ENCODE results near the gene EMC10. TPM values are rescaled to one million over a fixed set of nuclear protein-coding genes. Genes with fewer than 3 reads are reported as not detected.
A peak's percentile ranks its signal among the peaks of the same experiment; 100 is the strongest.

The EMC10 gene
- total RNA-seq, 1 donor from 2014 or later = 144 TPM

DNA sequence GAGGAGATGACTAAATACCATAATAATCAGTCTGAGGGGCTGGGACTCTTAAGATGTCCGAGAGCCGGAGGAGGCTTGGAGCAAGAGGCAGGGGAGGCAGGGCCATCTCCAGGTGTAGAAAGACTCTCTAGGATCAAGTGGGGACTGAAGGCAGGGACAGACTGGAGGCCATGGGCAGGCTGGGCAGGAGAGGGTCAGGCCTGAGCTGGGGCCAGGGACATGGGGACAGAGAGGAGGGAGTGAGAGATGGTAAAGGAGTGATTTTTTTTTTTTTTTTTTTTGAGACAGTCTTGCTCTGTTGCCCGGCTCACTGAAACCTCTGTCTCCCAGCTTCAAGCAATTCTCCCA is 32.5 kb downstream of the EMC10 start:
- peaks cover 25% of the 10 kb centered on the region for H3K4me1 Mint-ChIP-seq (ENCODE audit: low read depth)
- TF ChIP-seq, protein P1, sequence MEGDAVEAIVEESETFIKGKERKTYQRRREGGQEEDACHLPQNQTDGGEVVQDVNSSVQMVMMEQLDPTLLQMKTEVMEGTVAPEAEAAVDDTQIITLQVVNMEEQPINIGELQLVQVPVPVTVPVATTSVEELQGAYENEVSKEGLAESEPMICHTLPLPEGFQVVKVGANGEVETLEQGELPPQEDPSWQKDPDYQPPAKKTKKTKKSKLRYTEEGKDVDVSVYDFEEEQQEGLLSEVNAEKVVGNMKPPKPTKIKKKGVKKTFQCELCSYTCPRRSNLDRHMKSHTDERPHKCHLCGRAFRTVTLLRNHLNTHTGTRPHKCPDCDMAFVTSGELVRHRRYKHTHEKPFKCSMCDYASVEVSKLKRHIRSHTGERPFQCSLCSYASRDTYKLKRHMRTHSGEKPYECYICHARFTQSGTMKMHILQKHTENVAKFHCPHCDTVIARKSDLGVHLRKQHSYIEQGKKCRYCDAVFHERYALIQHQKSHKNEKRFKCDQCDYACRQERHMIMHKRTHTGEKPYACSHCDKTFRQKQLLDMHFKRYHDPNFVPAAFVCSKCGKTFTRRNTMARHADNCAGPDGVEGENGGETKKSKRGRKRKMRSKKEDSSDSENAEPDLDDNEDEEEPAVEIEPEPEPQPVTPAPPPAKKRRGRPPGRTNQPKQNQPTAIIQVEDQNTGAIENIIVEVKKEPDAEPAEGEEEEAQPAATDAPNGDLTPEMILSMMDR (IDR thresholded peaks at IDR 0.05) = no peak
- no peaks in the 10 kb centered on the region for H3K9me3 Mint-ChIP-seq (ENCODE audit: low read depth)
- peak; percentile 59 for DNase-seq (ENCODE audit: low spot score)
- peaks cover 1% of the 10 kb centered on the region for H3K36me3 Mint-ChIP-seq (ENCODE audit: low read depth)
- peak overlapping the region; percentile 8 for H3K4me3 Mint-ChIP-seq (ENCODE audit: unreplicated experiment)
- no peak overlapping the region for H3K27ac Mint-ChIP-seq (ENCODE audit: unreplicated experiment)
- no peaks in the 10 kb centered on the region for H3K27me3 Mint-ChIP-seq (ENCODE audit: low read depth)

DNA sequence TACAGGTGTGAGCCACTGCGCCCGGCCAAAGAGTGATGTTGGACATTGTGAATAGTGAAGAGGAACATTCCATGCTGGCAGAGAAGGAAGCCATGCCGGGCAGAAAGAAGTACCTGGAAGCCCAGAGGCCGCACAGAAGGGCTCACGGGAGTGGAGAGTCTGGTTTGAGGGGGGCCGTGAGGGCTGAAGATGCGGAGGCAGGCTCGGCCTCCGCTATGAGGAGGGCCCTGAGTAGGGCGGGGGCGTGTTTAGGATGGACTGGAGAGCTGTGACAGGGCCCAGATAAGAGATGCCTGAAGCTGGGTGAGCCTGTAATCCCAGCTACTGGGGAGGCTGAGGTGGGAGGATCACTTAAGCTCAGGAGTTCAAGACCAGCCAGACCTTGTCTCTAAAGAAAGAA is 33.1 kb downstream of the EMC10 start:
- Mint-ChIP-seq H3K27ac (ENCODE audit: unreplicated experiment) (no peak overlapping the region), H3K4me1 (ENCODE audit: low read depth) (peaks cover 25% of the 10 kb centered on the region), H3K27me3 (ENCODE audit: low read depth) (no peaks in the 10 kb centered on the region), H3K36me3 (ENCODE audit: low read depth) (peaks cover 1% of the 10 kb centered on the region), H3K9me3 (ENCODE audit: low read depth) (no peaks in the 10 kb centered on the region), H3K4me3 (ENCODE audit: unreplicated experiment) (peak overlapping the region; percentile 31)
- TF ChIP-seq, protein P1 (IDR thresholded peaks at IDR 0.05) = no peak
- DNase-seq (ENCODE audit: low spot score) = peak; percentile 67

DNA sequence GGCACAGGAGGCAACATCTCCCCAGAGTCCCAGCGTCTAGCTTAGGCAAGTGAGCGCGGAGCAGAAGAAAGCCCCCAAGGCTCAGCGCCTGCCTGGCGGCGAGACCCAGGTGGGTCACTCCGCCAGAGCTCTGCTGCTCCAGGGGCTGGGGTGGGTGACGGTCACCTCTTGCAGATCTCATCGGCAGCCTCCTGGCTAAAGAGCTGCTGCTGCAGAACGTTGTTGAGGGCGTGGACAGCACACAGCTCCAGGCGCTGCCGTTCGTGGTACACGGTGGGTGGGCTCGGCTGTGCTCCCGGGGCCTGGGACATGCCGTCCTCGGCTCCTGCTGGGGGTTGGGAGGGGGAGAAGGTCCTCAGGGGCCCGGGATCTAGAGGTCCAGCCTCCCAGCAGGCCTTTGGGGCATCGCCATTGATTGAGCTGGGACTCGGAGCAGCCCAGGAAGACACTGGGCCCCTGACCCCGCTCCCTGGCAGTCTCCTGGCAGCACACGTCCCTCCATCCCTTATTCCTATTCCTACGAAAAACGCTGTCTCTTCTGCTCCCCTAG is 33.9 kb downstream of the EMC10 start:
- peak overlapping the region; percentile 95 for H3K4me3 Mint-ChIP-seq (ENCODE audit: unreplicated experiment)
- peak overlapping the region; percentile 99 for H3K27ac Mint-ChIP-seq (ENCODE audit: unreplicated experiment)
- H3K4me1 Mint-ChIP-seq (ENCODE audit: low read depth) = peaks cover 25% of the 10 kb centered on the region
- peak; percentile 92 for DNase-seq (ENCODE audit: low spot score)
- no peaks in the 10 kb centered on the region for H3K9me3 Mint-ChIP-seq (ENCODE audit: low read depth)
- no peaks in the 10 kb centered on the region for H3K27me3 Mint-ChIP-seq (ENCODE audit: low read depth)
- H3K36me3 Mint-ChIP-seq (ENCODE audit: low read depth) = peaks cover 1% of the 10 kb centered on the region
- TF ChIP-seq, protein P1 (IDR thresholded peaks at IDR 0.05) = no peak

DNA sequence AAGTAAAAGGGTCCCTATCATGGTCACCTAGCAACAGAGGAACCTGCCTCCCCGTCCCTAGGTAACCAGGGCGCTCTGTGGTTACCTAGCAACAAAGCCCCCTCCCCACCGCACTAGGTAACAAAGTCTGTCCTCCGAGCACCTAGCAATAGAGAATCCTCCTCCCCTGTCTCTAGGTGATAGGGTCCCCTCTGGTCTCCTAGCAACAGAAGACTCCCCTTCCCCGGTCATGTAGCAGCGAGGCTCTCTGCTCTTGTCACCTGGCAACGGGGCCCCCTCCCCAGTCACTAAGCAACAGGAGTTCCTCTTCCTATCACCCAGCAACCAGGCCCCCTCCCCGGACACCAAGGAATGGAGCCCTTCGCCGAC is 34.4 kb downstream of the EMC10 start:
- H3K4me1 Mint-ChIP-seq (ENCODE audit: low read depth) = peaks cover 25% of the 10 kb centered on the region
- H3K36me3 Mint-ChIP-seq (ENCODE audit: low read depth) = peaks cover 1% of the 10 kb centered on the region
- DNase-seq (ENCODE audit: low spot score) = no peak
- no peaks in the 10 kb centered on the region for H3K27me3 Mint-ChIP-seq (ENCODE audit: low read depth)
- H3K4me3 Mint-ChIP-seq (ENCODE audit: unreplicated experiment) = peak overlapping the region; percentile 95
- TF ChIP-seq, protein P1 (IDR thresholded peaks at IDR 0.05) = no peak
- H3K27ac Mint-ChIP-seq (ENCODE audit: unreplicated experiment) = peak overlapping the region; percentile 99
- H3K9me3 Mint-ChIP-seq (ENCODE audit: low read depth) = no peaks in the 10 kb centered on the region

DNA sequence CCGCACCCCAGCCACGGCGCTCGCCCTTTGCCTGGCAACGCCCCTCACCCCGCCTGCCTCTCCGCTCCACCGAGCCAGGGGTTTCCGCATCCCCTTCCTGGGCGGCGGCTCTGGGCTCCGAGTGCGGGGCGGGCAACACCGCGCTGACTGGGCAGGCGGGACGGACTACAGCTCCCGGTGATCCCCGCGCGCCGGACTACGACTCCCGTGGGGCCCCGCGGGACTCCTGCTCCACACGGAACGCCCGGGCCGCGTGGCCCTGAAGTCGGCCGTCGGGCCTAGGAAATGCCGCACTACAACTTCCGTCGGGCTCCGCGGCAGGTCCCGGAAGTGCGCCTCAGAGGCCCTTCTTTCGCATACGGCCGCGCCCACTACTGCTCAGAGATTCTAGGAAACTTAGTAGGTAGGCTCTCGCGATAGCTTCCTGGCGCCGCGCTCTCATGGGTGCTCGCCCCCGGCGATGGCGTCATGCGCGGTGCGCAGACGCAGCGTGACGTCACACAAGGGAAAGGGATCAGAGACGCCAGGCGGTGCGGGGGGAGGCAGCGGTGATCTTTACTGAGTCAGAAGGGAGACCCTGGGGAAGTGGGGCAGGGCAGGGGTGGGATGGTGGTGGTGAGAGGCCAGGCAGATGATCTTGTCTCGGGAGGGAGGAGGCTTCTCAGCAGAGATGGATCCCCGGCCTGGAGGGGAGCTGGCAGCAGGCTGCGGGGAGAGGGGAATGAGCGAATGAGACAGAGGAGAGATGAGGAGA is 34.9 kb downstream of the EMC10 start, which contains the start of gene JOSD2:
TSS of gene JOSD2 (minus strand) at position 123 of the 754 bp plus-strand sequence. CDS start 760 bp downstream, outside the sequence.
- H3K27ac Mint-ChIP-seq (ENCODE audit: unreplicated experiment) = peak within 1 kb of the TSS; percentile 99
- peak; percentile 100 for DNase-seq (ENCODE audit: low spot score)
- H3K27me3 Mint-ChIP-seq (ENCODE audit: low read depth) = no peaks in the 10 kb centered on the region

More for the DNA sequence above, 34.9 kb downstream of the EMC10 start, which contains the start of gene JOSD2:
- Mint-ChIP-seq H3K36me3 (ENCODE audit: low read depth) (peaks cover 1% of the 10 kb centered on the region), H3K4me1 (ENCODE audit: low read depth) (peaks cover 25% of the 10 kb centered on the region), H3K4me3 (ENCODE audit: unreplicated experiment) (peak within 1 kb of the TSS; percentile 95), H3K9me3 (ENCODE audit: low read depth) (no peaks in the 10 kb centered on the region)
- TF ChIP-seq, protein P1 (IDR thresholded peaks at IDR 0.05) = no peak

Measured in chondrocyte (in vitro differentiated cells).